IPS DF 19.7 (cell line): ENCODE data around the gene C4A.
"Not testable (repeated sequence)": the region's sequence is repeated elsewhere in the genome, so short reads cannot be mapped to it uniquely, and the experiment has no call there.

Source experiments
- DNase-seq: peaks from one replicate; pipeline ENCODE4 v3.0.0-alpha.2; 2013; ENCODE audit warnings: low read depth, low spot score

C4A gene

DNA sequence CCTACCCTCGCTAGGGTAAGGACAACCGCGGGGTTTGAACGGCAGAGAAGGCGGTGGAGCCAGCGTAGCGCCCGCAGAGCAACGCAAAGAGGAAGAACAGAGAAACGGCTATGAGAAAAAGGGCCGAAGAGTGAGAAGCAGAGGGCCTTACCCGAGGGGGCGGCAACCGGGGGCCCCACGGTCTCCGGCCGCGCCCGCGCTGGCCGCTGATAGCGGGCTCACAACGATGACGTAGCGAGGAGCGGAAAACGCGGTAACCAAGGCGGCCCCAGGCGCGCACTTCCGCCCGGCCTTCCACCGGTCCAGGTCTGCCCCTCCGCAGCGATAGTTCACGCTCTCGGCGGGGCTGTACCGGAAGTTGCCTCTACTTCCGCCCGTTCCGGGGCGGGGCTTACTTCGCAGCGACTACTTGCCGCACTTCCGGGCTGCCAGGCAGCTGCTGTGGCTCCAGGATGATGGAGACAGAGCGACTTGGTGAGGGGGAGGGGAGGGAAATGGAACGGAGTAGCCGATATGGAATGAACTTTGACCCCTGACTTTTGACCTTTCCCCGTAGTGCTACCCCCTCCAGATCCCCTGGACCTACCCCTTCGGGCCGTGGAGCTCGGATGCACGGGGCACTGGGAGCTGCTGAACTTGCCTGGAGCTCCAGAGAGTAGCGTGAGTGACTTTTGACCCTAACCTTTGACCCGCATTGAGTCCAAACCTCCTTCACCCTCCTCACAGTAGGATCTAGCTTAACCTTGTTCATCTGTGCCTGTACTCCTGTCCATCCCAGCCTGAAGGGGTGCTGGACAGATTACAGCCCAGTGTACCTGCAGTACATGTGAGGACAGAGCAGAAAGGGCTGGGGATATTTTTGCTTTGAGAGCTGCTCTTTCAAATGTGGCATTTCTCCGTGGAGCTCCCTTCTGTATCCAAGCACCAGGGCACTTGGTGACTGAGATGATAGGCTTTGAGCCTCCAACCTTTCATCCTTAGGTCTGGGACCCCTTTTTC is 22.8 kb upstream of the C4A start, which contains the start of the genes NELFE and SKIC2:
Gene NELFE, minus strand, starts transcription at position 231 of the 999 bp plus-strand sequence. CDS start 525 bp downstream, outside the sequence.
Gene SKIC2, plus strand, starts transcription at position 435 of the 999 bp plus-strand sequence. Its CDS starts 18 bp downstream, at position 453.
- peak; percentile 94 for DNase-seq

- DNase-seq, result no peak
Observed at GRCh38 chr6:31961616-31962015, 20.2 kb upstream of the C4A start.

DNA sequence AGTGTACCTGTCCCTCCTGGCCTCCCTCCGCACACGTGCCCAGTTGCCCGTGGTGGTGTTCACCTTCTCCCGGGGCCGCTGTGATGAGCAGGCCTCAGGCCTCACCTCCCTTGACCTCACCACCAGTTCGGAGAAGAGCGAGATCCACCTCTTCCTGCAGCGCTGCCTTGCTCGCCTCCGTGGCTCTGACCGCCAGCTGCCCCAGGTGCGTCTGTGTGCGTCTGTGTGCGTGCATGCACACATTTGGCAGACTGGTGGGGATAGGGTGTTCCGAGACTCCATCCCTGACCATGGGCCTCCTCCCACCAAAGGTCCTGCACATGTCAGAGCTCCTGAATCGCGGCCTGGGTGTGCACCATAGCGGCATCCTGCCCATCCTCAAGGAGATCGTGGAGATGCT is 17.9 kb upstream of the C4A start:
- no peak for DNase-seq

DNA sequence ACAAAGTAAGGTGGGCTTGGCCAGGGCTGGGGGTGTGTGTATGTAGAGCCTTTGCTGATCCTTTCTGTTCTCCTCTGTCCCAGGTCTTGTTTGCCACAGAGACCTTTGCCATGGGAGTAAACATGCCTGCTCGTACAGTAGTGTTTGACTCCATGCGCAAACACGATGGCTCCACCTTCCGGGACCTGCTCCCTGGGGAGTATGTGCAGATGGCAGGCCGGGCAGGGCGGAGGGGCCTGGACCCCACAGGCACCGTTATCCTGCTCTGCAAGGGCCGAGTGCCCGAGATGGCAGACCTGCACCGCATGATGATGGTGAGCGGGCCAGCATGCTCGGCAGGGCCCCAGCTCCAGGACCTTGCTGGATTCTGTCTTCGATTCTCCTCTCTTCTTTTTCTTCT is 16.2 kb upstream of the C4A start:
- DNase-seq, result no peak

DNA sequence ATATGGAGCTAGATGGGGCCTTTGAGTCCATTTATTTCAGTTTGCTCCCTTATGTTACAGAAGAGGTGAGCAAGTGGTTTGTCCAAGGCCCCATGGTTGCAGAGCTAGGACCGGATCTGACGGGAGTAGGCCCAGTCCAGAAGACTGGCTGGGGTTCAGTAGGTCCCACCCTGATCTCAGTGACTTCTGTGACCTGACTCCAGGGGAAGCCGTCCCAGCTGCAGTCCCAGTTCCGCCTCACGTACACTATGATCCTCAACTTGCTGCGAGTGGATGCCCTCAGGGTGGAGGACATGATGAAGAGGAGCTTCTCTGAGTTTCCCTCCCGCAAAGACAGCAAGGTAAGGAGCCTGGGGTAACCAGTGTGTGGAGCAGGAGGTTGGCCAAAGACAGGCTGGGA is 15.4 kb upstream of the C4A start:
- DNase-seq, result no peak

DNA sequence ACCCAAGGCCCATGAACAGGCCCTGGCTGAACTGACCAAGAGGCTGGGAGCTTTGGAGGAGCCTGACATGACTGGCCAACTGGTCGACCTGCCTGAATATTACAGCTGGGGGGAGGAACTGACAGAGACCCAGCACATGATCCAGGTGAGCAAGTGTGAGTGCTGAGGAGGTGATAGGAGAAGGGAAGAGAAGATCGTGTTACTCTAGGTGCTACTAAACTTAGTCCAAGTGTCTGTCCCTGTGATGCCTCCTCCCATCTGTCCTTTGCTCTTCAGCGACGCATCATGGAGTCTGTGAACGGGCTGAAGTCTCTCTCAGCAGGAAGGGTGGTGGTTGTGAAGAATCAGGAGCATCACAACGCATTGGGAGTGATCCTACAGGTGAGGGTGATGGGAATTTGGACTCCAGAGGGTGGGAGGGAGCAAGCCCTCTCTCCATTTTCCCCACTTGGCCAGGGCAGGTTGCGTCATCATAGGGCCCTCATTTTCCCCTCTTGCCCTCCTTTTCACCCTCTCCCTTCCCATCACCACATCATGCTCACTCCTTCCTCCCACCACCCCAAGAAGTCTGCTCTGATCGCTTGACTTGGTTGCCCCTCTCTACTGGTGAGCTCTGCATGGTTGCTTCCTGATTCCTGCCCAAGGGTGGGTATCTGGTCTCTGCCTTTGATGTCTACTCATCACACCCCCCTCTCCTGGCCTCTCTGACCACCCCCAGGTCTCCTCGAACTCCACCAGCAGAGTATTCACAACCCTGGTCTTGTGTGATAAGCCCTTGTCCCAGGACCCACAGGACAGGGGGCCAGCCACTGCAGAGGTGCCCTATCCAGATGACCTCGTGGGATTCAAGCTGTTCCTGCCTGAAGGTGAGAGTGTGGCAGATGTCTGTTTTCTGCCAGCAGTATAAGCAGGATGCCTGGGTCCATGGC is 14.6 kb upstream of the C4A start:
- no peak for DNase-seq

DNA sequence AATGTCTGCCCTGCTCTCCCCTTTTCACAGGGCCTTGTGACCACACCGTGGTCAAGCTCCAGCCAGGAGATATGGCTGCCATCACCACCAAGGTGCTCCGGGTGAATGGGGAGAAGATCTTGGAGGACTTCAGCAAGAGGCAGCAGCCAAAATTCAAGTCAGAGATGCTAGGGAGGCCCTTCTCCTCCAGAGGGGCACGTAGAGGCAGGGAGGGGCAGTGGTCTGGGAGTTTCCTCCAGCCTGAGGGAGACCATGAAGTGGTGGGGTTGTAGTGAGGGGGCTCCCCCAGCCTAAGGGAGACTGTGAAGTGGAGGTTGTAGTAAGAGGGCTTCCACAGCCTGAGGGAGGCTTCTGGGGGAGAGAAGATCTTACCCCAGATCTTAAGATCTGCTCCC is 13.9 kb upstream of the C4A start:
- no peak for DNase-seq

GRCh38 chr6:31968326-31968725 is 13.5 kb upstream of the C4A start:
- no peak for DNase-seq

GRCh38 chr6:31968791-31969711 is 12.8 kb upstream of the C4A start:
- DNase-seq, result no peak

DNA sequence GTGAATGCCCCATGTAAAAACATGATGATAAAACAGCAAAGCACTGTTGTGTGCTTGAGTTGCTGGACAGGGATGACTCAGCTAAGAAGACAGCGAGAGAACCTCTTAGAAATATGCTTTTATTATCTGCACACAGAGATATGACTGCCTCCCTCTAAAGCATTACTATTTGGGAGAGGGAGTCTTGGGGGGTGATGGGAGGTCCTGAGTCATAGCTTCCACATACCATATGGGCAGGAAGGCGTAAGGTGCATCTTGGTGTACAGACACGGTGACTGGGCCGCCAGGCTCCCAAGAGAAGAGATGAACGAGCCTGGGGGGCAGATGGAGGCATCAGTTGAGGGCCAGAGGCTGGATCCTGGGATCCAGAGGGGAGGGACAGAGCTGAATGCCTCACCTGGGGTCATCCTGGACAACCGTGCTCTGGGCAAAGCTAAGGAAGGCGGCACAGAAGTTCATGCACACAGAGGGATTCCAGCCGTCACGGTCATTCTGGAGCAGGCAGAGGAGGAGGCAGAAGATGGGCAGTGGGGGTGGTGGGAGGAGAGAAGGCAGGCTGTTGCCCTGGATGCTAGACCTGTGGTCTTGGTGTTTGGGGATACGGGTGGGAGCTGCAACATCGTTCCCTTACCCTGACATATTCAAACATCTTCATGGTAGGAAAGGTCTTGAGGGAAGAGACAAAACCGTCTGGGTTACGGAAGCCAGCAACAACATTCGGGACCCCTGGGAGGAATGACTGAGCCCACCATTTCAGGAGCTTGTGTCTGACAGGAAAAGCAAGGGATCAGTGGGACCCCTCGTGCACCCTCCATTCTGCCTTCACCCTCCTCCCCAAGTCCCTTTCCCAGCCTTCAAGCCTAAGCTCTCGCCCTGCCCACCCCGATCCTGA is 11.9 kb upstream of the C4A start:
- no peak for DNase-seq

- no peak for DNase-seq
Observed at GRCh38 chr6:31970604-31971271, 11.1 kb upstream of the C4A start.

- no peak for DNase-seq
Observed at GRCh38 chr6:31971279-31971992, 10.4 kb upstream of the C4A start.

GRCh38 chr6:31971993-31972708 is 9.7 kb upstream of the C4A start, which contains the start of gene DXO:
DXO (minus strand) TSS chr6:31972138; CDS start chr6:31971675, 463 bp downstream.
- peak; percentile 93 for DNase-seq

DNA sequence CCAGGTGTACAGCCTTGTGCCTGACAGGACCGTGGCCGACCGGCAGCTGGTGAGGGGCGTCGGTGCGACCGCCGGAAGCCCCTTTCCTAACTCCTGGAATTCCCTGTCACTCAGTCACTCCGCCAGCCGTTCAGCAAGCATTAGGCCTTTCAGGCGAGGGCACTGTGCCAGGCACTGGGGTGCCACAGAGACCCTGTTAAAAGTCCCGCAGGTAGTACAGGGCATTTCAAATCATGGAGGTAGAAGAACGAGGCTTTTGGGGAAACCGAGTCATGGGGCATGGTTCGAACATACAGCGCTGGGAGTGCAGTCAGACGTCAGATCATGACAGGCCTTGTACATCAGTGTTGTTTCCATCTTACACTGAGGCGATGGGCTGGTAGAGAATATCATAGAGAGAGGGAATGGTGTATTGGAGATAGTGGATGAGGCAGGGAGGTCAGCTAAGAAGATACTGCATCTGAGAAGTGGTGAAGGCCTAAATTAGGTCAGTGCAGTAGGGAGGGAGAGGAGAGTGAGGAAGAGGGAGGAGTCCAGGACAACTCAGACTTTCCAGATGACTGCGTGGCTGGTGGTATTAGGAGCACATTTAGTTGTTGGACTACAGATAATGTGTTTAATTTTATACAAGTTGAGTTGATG is 9.0 kb upstream of the C4A start:
- DNase-seq, result no peak

DNA sequence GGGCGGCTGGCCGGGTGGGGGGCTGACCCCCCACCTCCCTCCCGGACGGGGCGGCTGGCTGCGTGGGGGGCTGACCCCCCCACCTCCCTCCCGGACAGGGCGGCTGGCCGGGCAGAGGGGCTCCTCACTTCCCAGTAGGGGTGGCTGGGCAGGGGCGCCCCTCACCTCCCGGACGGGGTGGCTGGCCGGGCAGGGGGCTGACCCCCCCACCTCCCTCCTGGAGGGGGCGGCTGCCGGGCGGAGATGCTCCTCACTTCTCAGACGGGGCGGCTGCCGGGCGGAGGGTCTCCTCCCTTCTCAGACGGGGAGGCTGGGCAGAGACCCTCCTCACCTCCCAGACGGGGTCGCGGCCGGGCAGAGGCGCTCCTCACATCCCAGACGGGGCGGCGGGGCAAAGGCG is 5.8 kb upstream of the C4A start:
- not testable (repeated sequence) for DNase-seq

DNA sequence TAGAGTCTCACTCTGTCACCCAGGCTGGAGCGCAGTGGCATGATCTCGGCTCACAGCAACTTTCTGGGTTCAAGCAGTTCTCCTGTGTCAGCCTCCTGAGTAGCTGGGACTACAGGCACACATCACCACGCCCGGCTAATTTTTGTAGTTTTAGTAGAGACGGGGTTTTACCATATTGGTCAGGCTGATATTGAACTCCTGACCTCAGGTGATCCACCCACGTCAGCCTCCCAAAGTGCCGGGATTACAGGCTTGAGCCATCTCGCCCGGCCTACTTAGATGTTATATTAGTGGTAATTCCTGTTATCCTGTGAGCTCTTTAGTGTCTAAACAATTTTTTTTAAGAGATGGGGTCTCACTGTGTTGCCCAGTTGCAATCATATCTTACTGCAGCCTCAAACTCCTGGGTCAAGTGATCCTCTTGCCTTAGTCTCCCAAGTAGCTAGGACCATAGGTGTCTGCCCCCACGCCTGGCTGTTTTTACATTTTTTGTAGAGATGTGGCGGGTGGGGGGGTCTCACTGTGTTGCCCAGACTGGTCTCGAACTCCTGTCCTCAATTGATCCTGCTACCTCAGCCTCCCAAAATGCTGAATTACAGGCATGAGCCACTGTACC is 3.9 kb upstream of the C4A start:
- no peak for DNase-seq

DNA sequence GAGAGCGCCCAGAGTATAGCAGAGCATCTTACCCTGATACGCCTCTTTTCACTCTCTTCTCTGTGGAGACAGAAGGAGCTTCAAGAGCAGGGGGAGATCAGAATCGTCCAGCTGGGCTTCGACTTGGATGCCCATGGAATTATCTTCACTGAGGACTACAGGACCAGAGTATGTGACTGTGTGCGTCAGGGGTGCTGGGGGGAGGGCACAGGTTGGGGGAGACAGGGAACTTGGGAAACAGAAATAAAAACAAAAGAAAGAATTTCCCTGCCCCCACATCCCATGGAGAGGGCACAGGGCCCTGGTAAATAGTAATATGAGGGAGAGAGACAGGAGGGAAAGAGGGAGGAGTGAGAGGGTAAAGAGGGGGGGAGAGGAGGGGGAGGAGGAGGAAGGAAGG is 3.0 kb upstream of the C4A start:
- DNase-seq, result no peak
